ENCODE measurements around the gene NEO1.

Gene NEO1

GRCh38 chr15:73035221-73035620, 17.0 kb upstream of the NEO1 start:
- TF ChIP-seq CTCF (IDR thresholded peaks at IDR 0.05; ENCODE audit: low read depth, low read length), result no peak
- H3K4me3 ChIP-seq (ENCODE audit: low read depth, low read length), result no peak overlapping the region
- in situ Hi-C loops (cut with HindIII; ENCODE audit: low sequenced_read_pairs), result no loop called here
- no peak for DNase-seq (ENCODE audit: low read depth, low spot score)

GRCh38 chr15:73038220-73038619, 14.0 kb upstream of the NEO1 start:
- H3K4me3 ChIP-seq (ENCODE audit: low read depth, low read length), result no peak overlapping the region
- TF ChIP-seq CTCF (IDR thresholded peaks at IDR 0.05; ENCODE audit: low read depth, low read length), result no peak
- no peak for DNase-seq (ENCODE audit: low read depth, low spot score)
- in situ Hi-C loops (cut with HindIII; ENCODE audit: low sequenced_read_pairs), result no loop called here

- in situ Hi-C loops (cut with HindIII; ENCODE audit: low sequenced_read_pairs), result no loop called here
- H3K4me3 ChIP-seq (ENCODE audit: low read depth, low read length), result no peak overlapping the region
- TF ChIP-seq CTCF (IDR thresholded peaks at IDR 0.05; ENCODE audit: low read depth, low read length), result no peak
- DNase-seq (ENCODE audit: low read depth, low spot score), result no peak
Observed at GRCh38 chr15:73046073-73046472, 6.2 kb upstream of the NEO1 start.

- TF ChIP-seq CTCF (IDR thresholded peaks at IDR 0.05; ENCODE audit: low read depth, low read length), result no peak
- in situ Hi-C loops (cut with HindIII; ENCODE audit: low sequenced_read_pairs), result no loop called here
- H3K4me3 ChIP-seq (ENCODE audit: low read depth, low read length), result no peak overlapping the region
- no peak for DNase-seq (ENCODE audit: low read depth, low spot score)
Observed at GRCh38 chr15:73047882-73048281, 4.4 kb upstream of the NEO1 start.

GRCh38 chr15:73048624-73049295, 3.5 kb upstream of the NEO1 start:
- in situ Hi-C loops (cut with HindIII; ENCODE audit: low sequenced_read_pairs), result no loop called here
- no peak for DNase-seq (ENCODE audit: low read depth, low spot score)
- H3K4me3 ChIP-seq (ENCODE audit: low read depth, low read length), result no peak overlapping the region
- TF ChIP-seq CTCF (IDR thresholded peaks at IDR 0.05; ENCODE audit: low read depth, low read length), result no peak

GRCh38 chr15:73049564-73050215, 2.6 kb upstream of the NEO1 start:
- H3K4me3 ChIP-seq (ENCODE audit: low read depth, low read length), result no peak overlapping the region
- in situ Hi-C loops (cut with HindIII; ENCODE audit: low sequenced_read_pairs), result no loop called here
- DNase-seq (ENCODE audit: low read depth, low spot score), result no peak
- TF ChIP-seq CTCF (IDR thresholded peaks at IDR 0.05; ENCODE audit: low read depth, low read length), result no peak

Data from astrocyte of the spinal cord (primary cell).